Mesendoderm (in vitro differentiated cells): Measurements from ENCODE around the gene DUSP6.
A peak's percentile ranks its signal among the peaks of the same experiment; 100 is the strongest.

Experiments used
- DNase-seq: peaks from one replicate; pipeline ENCODE4 v3.0.0; 2013
- H2AK5ac ChIP-seq: 2 replicates; pipeline ENCODE4 v1.6.1; 2013; ENCODE audit warnings: low read length, inconsistent platforms
- H2BK120ac ChIP-seq: 2 replicates; pipeline ENCODE4 v1.6.1; 2013; ENCODE audit warnings: low read depth, mild to moderate bottlenecking, low read length, moderate library complexity, mixed read lengths
- H2BK15ac ChIP-seq: replicated peaks from 2 replicates; pipeline ENCODE4 v1.6.1; 2013; ENCODE audit warnings: low read depth, mild to moderate bottlenecking, moderate library complexity
- H2BK5ac ChIP-seq: 2 replicates; pipeline ENCODE4 v1.6.1; 2013; ENCODE audit warnings: low read length, inconsistent platforms
- H3K18ac ChIP-seq: 2 replicates; pipeline ENCODE4 v1.6.1; 2013; ENCODE audit warnings: mild to moderate bottlenecking, low read length, mixed read lengths
- H3K23ac ChIP-seq: one replicate; pipeline ENCODE4 v1.6.1; 2013; ENCODE audit warnings: low read length
- H3K27ac ChIP-seq: 2 replicates; pipeline ENCODE4 v1.5.1; 2013; ENCODE audit warnings: low read depth, mild to moderate bottlenecking, inconsistent platforms, low read length, moderate library complexity
- H3K27me3 ChIP-seq: 2 replicates; pipeline ENCODE4 v1.6.1; 2013; ENCODE audit warnings: low read length, control low read depth, mild to moderate bottlenecking, inconsistent platforms; ENCODE audit not compliant: insufficient read depth, poor library complexity
- H3K36me3 ChIP-seq: 2 replicates; pipeline ENCODE4 v1.6.1; 2013; ENCODE audit warnings: low read length, inconsistent platforms; ENCODE audit not compliant: control insufficient read depth, insufficient read depth
- H3K4ac ChIP-seq: one replicate; pipeline ENCODE4 v1.6.1; 2013; ENCODE audit warnings: low read depth, mild to moderate bottlenecking, low read length, moderate library complexity
- H3K4me1 ChIP-seq: 2 replicates; pipeline ENCODE4 v1.6.1; 2013; ENCODE audit warnings: low read depth, low read length, inconsistent platforms; ENCODE audit not compliant: control insufficient read depth
- H3K4me2 ChIP-seq: 2 replicates; pipeline ENCODE4 v1.6.1; 2013; ENCODE audit warnings: low read length
- H3K4me3 ChIP-seq: 2 replicates; pipeline ENCODE4 v1.5.1; 2013; ENCODE audit warnings: mild to moderate bottlenecking, low read length
- H3K56ac ChIP-seq: one replicate; pipeline ENCODE4 v1.6.1; 2013; ENCODE audit warnings: low read length
- H3K79me1 ChIP-seq: 2 replicates; pipeline ENCODE4 v1.6.1; 2013; ENCODE audit warnings: low read length, inconsistent platforms
- H3K79me2 ChIP-seq: 2 replicates; pipeline ENCODE4 v1.6.1; 2013; ENCODE audit warnings: mild to moderate bottlenecking, low read length; ENCODE audit not compliant: control insufficient read depth, insufficient read depth
- H3K9ac ChIP-seq: 2 replicates; pipeline ENCODE4 v1.6.1; 2013; ENCODE audit warnings: low read length, inconsistent platforms
- H4K5ac ChIP-seq: one replicate; pipeline ENCODE4 v1.6.1; 2013; ENCODE audit warnings: low read length
- H4K8ac ChIP-seq: one replicate; pipeline ENCODE4 v1.6.1; 2013; ENCODE audit warnings: low read depth, mild to moderate bottlenecking, control low read depth, low read length, moderate library complexity
- WGBS: extraction: QIAGEN DNeasy Blood & Tissue Kit; methylation state at CpG from one replicate; pipeline ENCODE4 v1.1.7; 2013; ENCODE audit warnings: low lambda C conversion rate, missing lambda C conversion rate; ENCODE audit not compliant: insufficient coverage; ENCODE audit errors: extremely low coverage; 5-methylcytosine and 5-hydroxymethylcytosine counted together

The DUSP6 gene

GRCh38 chr12:89352242-89352491, 134 bp downstream of the DUSP6 start:
- Histone ChIP-seq H3K4me2 (peak overlapping the region; percentile 44), H3K27me3 (no peaks in the 10 kb centered on the region), H2BK120ac (no peak overlapping the region), H3K9ac (peak overlapping the region; percentile 90), H2BK15ac (no peak overlapping the region), H4K5ac (no peak overlapping the region), H2AK5ac (no peak overlapping the region), H3K79me2 (peaks cover 33% of the 10 kb centered on the region), H4K8ac (no peak overlapping the region), H3K36me3 (peaks cover 9% of the 10 kb centered on the region), H3K56ac (peak overlapping the region; percentile 99), H2BK5ac (peak overlapping the region; percentile 95), H3K23ac (no peak overlapping the region), H3K4me3 (peak overlapping the region; percentile 83), H3K79me1 (peaks cover 9% of the 10 kb centered on the region), H3K27ac (peak overlapping the region; percentile 97), H3K4ac (peak overlapping the region; percentile 89), H3K18ac (peak overlapping the region; percentile 92), H3K4me1 (peaks cover 26% of the 10 kb centered on the region)
- no CpG with 5 or more reads among the region's 10 CpGs for WGBS
- DNase-seq, result no peak

DNA sequence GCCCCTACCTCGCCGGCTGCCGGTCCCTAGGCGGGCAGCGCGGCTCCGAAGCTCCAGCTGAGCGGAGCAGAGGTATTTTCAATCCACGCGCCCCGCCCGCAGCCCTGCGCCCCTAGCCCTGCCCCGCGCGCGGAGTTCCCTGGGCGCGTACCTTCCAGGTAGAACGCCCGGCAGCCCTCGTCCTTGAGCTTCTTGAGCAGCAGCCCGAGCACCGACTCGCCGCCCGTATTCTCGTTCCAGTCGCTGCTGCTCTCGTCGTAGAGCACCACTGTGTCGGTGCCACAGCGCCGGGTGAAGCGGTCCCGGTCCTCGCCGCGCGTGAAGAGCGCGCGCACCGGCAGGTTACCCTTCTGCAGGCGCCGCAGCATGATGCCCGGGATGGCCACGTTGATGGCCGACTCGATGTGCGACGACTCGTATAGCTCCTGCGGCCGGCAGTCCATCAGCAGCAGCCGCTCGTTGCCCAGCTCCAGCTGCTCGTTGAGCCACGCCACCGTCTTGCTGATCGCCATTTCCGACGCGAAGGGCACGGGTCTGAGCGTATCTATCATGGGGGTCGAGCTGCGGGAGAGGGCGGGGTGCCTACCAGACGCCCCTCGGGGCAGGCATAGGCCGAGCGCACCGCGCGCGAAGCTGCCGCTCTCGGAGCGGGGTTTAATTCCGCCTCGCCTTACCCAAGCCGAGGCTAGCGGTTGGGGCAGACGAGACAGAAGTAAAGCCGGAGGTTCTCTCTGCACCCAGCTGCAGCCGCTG, 636 bp downstream of the DUSP6 start:
- Histone ChIP-seq H3K27ac (peak overlapping the region; percentile 97), H3K4me3 (peak overlapping the region; percentile 83), H3K36me3 (peaks cover 9% of the 10 kb centered on the region), H3K23ac (peak overlapping the region; percentile 98), H3K79me2 (peaks cover 33% of the 10 kb centered on the region), H2AK5ac (no peak overlapping the region), H3K56ac (peak overlapping the region; percentile 99), H2BK120ac (no peak overlapping the region), H4K8ac (no peak overlapping the region), H3K4me2 (peak overlapping the region; percentile 44), H3K9ac (peak overlapping the region; percentile 90), H2BK15ac (no peak overlapping the region), H3K79me1 (peaks cover 9% of the 10 kb centered on the region), H3K4ac (peak overlapping the region; percentile 89), H3K27me3 (no peaks in the 10 kb centered on the region), H3K18ac (peak overlapping the region; percentile 92), H3K4me1 (peaks cover 26% of the 10 kb centered on the region), H2BK5ac (peak overlapping the region; percentile 95), H4K5ac (no peak overlapping the region)
- no peak for DNase-seq
- WGBS, result no CpG with 5 or more reads among the region's 87 CpGs

DNA sequence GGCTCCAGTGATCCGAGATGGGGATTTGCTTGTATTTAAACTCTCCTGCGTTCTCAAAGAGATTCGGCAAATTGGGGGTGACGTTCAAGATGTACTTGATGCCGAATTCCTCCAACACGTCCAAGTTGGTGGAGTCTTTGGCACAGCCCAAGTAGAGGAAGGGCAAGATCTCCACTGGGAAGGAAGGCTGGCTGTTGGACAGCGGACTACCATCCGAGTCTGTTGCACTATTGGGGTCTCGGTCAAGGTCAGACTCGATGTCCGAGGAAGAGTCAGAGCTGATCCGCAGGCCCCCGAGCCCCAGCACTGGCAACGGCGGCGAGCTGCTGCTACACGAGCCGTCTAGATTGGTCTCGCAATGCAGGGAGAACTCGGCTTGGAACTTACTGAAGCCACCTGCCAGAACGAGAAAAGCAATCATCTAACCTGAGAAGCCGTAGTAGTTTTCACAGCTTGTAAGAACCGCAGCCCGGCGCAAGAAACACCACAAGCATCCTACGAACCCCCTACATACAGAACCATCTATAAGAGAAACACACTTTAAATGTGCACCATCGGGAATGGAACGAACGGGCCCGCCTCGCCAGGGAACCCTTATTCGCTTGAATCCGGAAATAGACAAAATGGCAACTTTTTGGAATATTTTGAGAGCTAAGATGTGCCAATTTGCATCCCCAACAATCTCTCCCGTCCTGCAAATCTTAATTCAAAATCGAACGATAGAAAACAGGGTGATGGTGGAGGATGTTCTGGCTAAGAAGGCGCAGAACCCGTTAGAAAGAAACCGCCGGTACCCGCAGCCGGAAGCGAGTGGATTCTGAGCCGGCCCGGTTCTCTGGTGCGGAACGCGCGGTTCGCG, 1.4 kb downstream of the DUSP6 start:
- no peak overlapping the region for H2BK120ac ChIP-seq
- H3K36me3 ChIP-seq, result peaks cover 9% of the 10 kb centered on the region
- H3K4ac ChIP-seq, result peak overlapping the region; percentile 89
- WGBS, result no CpG with 5 or more reads among the region's 51 CpGs
- peak overlapping the region; percentile 97 for H3K27ac ChIP-seq
- H2AK5ac ChIP-seq, result no peak overlapping the region
- H3K18ac ChIP-seq, result peak overlapping the region; percentile 92
- DNase-seq, result peak; percentile 23
- no peak overlapping the region for H2BK15ac ChIP-seq
- H3K27me3 ChIP-seq, result no peaks in the 10 kb centered on the region
- H3K56ac ChIP-seq, result peak overlapping the region; percentile 99
- no peak overlapping the region for H4K5ac ChIP-seq
- peak overlapping the region; percentile 90 for H3K9ac ChIP-seq
- H3K23ac ChIP-seq, result peak overlapping the region; percentile 98
- H3K79me1 ChIP-seq, result peaks cover 9% of the 10 kb centered on the region
- peak overlapping the region; percentile 83 for H3K4me3 ChIP-seq
- peak overlapping the region; percentile 95 for H2BK5ac ChIP-seq
- H4K8ac ChIP-seq, result no peak overlapping the region
- H3K79me2 ChIP-seq, result peaks cover 33% of the 10 kb centered on the region
- peak overlapping the region; percentile 63 for H3K4me2 ChIP-seq
- peaks cover 31% of the 10 kb centered on the region for H3K4me1 ChIP-seq

DNA sequence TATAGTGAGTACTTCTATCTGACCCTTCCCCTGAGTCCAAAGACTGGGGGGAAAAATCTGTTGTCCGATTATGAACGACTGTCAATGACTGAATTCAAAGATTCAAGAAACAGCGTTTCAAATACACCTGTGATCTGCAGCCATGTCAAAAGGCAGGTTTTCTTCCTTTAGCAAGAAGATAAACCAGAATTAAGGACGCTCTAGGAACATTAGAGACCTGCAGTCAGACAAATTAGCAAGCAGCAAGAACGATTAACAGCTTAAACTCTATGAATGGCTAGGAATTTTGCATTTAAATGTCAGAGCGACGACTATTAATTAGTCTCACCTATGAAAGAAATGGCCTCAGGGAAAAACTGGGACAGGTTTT, 2.1 kb downstream of the DUSP6 start:
- peak overlapping the region; percentile 99 for H3K56ac ChIP-seq
- no peak overlapping the region for H2BK120ac ChIP-seq
- H2AK5ac ChIP-seq, result no peak overlapping the region
- H3K79me2 ChIP-seq, result peaks cover 33% of the 10 kb centered on the region
- no peak overlapping the region for H4K5ac ChIP-seq
- no peak overlapping the region for H3K4ac ChIP-seq
- H2BK15ac ChIP-seq, result no peak overlapping the region
- DNase-seq, result peak; percentile 31
- H3K9ac ChIP-seq, result peak overlapping the region; percentile 90
- peak overlapping the region; percentile 83 for H3K4me3 ChIP-seq
- peaks cover 9% of the 10 kb centered on the region for H3K36me3 ChIP-seq
- no CpG with 5 or more reads among the region's 7 CpGs for WGBS
- peaks cover 25% of the 10 kb centered on the region for H3K4me1 ChIP-seq
- peak overlapping the region; percentile 92 for H3K18ac ChIP-seq
- H3K27me3 ChIP-seq, result no peaks in the 10 kb centered on the region
- H2BK5ac ChIP-seq, result no peak overlapping the region
- peak overlapping the region; percentile 63 for H3K4me2 ChIP-seq
- H3K27ac ChIP-seq, result peak overlapping the region; percentile 97
- H3K23ac ChIP-seq, result no peak overlapping the region
- no peak overlapping the region for H4K8ac ChIP-seq
- peaks cover 7% of the 10 kb centered on the region for H3K79me1 ChIP-seq

GRCh38 chr12:89349814-89350213, 2.5 kb downstream of the DUSP6 start:
- Histone ChIP-seq H3K4me2 (peak overlapping the region; percentile 63), H4K8ac (no peak overlapping the region), H3K9ac (peak overlapping the region; percentile 90), H3K79me1 (peaks cover 6% of the 10 kb centered on the region), H3K79me2 (peaks cover 33% of the 10 kb centered on the region), H3K56ac (peak overlapping the region; percentile 99), H2BK120ac (no peak overlapping the region), H3K23ac (no peak overlapping the region), H3K4me1 (peaks cover 26% of the 10 kb centered on the region), H3K36me3 (peaks cover 9% of the 10 kb centered on the region), H3K27me3 (no peaks in the 10 kb centered on the region), H3K4me3 (peak overlapping the region; percentile 83), H3K18ac (no peak overlapping the region), H2AK5ac (no peak overlapping the region), H3K4ac (no peak overlapping the region), H3K27ac (peak overlapping the region; percentile 47), H2BK5ac (no peak overlapping the region), H2BK15ac (no peak overlapping the region), H4K5ac (no peak overlapping the region)
- no CpG with 5 or more reads among the region's 6 CpGs for WGBS
- peak; percentile 74 for DNase-seq
